GM19452 (cell line): Measurements from ENCODE around the gene GNAO1.
A peak's percentile ranks its signal among the peaks of the same experiment; 100 is the strongest.

Source experiments
- ATAC-seq: cut with Tn5 transposase; IDR thresholded peaks from one replicate; pipeline ENCODE4 v1.9.1; 2021; ENCODE audit not compliant: unreplicated experiment

The GNAO1 gene

DNA sequence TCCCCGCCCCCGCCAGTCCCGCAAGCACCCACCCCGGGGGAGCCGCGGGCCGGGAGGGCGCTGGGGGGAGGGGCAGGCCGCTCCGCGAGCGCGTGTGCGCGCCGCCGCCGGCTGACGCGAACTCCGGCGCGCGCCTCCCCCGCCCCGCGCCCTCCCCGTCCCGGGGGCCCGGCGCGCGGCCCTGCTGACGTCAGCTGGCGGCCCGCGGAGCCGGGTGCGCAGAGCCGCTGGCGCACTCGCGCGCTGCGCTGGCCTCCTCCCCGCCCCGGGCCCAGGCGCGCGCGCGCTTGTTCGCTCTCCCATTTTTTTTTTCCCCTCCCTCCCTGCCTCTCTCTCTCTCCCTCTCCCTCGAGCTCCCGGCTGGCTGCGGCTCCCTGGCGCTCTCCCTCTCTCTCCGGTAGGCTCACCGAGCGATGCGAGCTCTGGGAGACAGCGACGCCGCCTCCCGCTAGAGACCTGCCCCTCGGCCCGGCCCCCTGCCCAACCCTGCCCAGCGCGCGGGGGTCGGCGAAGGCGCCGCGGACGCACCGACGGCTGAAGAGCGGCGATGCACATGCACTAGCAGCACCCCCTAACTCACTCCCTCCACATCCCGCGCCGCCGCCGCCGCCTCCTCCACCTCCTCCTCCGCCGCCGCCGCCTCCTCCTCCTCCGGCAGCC lies at the start of gene GNAO1:
TSS of gene GNAO1 (plus strand) at position 334 of the 660 bp plus-strand sequence. CDS start 747 bp downstream, outside the sequence.
- ATAC-seq = peak; percentile 70

- no peak for ATAC-seq
These were observed 47.6 kb upstream of the GNAO1 start for GRCh38 chr16:56143666-56144065.

GRCh38 chr16:56145369-56145768 lies 45.9 kb upstream of the GNAO1 start:
- ATAC-seq = no peak

DNA sequence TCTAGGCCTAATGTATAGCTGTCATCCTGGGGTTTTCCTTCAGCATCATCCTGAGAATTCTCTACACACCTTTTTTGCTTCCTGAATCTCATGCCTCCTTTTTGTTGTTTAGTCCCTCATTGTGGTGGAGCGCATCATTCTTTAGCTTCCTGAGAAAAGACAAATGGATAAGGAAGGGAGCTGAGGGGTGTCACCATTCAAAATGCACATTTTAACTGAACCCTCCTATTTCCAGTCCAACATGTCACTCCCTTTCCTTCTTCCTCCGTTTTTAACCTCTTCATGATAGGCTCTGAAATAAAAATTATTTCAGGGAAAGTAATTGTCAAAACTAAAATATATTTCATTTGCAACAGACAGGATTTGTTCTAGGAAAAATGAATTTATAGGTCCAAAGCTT lies 39.7 kb upstream of the GNAO1 start:
- no peak for ATAC-seq

DNA sequence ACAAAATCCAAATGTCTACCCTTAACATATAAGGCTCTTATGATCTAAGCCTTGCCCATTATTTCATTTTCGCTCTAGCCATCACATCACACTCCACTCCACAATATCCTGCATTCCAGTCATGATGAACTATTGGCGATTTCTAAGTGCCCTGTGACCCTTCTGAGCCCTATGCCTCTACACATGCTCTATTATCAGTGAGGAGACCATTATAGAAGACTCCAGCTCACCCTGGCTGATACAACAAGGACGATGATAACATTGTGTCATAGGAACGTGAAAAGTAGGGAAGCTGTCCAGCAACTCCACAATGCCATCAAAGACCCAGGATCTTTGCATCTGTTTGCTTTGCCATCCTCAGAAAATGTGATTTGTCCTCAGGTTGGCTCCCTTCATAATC lies 29.6 kb upstream of the GNAO1 start:
- ATAC-seq = no peak

DNA sequence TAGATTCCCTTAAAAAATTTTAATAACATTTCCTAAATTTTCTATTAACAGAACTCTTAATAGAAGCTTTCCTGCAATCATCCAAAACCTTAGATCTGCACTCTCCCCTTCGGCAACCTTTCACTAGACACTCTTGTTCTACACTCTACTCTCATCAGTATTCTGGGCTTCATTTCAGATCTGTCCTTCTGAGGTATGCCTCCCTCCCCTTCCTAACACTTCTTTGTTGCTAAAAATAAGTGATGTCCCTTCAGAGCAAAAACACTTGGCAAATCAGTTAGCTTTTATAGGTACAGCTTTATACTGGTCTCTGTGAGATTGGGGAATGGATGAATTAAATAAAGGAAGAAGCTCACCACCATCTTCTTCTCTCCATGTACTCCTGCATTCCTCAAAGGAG lies 28.2 kb upstream of the GNAO1 start:
- no peak for ATAC-seq

- ATAC-seq = peak; percentile 92
These were observed 27.4 kb upstream of the GNAO1 start for GRCh38 chr16:56163938-56164337.

DNA sequence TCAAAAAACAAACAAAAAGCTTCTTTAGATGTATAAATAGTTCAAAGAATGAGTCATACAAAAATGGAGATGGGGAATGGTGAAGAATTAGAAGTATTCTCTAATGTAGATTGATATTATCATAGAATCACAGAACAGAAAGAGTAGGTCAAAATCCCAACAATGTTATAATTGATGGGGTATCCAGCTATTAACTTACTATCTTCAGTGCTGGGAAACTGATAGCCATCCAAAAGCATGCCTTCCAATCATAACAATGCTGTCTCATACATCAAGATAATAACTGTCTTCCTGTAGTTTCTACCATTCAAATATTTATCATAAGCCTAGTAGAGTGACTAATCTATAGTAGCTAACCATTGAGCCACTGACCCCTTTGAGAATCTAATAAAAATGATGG lies 26.7 kb upstream of the GNAO1 start:
- no peak for ATAC-seq

DNA sequence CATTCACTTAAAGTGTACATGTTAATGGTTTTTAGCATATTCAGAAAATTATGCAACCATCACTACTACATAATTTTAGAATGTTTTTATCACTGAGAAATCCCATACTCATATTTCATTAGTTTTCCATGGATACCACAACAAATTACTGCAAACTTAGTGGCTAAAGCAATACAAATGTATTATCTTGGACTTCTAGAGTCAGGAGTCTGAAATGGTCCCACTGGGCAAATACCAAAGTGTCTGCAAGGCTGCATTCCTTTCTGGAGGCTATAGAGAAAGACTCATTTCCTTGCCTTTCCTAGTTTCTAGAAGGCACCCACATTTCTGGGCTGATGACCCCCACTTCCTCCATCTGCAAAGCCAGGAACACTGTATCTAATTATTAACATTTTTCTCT lies 16.9 kb upstream of the GNAO1 start:
- no peak for ATAC-seq

GRCh38 chr16:56181401-56181800 lies 9.9 kb upstream of the GNAO1 start:
- no peak for ATAC-seq

DNA sequence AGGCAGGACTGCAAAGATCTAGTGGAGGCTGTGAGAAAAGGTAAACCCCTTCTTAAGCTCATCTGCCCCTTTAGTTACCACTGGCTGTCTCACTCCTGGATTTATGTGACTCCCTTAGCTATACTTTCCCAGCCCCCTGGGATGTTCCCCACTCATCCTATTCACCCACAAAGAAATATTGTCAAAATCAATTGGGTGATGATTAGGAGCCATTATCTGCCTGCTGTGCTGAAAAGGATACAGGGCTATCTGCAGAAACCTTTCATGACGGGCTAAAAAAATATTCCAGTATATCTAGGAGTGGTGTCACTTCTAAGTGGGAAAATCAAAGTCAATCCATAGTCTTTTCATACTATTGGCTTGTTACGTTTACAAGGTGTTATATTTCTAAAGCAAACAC lies 8.0 kb upstream of the GNAO1 start:
- ATAC-seq = no peak

GRCh38 chr16:56190048-56190676 lies 1.1 kb upstream of the GNAO1 start:
- ATAC-seq = no peak

GRCh38 chr16:56190677-56191155 lies 573 bp upstream of the GNAO1 start:
- no peak for ATAC-seq

GRCh38 chr16:56191835-56192634 lies 746 bp downstream of the GNAO1 start:
- ATAC-seq = no peak

DNA sequence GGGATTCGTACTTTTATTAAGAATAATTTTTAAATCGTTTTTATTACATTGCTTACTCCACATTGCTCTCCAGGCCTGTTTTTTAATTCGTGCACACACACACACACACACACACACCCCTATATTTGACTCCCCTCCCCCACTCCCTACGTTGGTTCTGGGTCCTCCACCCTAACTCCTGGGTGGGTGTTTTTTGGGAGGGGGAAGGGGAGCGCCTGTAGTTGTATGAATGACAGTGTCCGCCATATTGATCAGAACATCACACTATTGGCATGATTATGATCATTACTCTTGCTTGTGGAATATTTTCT lies 1.3 kb downstream of the GNAO1 start:
- ATAC-seq = no peak

DNA sequence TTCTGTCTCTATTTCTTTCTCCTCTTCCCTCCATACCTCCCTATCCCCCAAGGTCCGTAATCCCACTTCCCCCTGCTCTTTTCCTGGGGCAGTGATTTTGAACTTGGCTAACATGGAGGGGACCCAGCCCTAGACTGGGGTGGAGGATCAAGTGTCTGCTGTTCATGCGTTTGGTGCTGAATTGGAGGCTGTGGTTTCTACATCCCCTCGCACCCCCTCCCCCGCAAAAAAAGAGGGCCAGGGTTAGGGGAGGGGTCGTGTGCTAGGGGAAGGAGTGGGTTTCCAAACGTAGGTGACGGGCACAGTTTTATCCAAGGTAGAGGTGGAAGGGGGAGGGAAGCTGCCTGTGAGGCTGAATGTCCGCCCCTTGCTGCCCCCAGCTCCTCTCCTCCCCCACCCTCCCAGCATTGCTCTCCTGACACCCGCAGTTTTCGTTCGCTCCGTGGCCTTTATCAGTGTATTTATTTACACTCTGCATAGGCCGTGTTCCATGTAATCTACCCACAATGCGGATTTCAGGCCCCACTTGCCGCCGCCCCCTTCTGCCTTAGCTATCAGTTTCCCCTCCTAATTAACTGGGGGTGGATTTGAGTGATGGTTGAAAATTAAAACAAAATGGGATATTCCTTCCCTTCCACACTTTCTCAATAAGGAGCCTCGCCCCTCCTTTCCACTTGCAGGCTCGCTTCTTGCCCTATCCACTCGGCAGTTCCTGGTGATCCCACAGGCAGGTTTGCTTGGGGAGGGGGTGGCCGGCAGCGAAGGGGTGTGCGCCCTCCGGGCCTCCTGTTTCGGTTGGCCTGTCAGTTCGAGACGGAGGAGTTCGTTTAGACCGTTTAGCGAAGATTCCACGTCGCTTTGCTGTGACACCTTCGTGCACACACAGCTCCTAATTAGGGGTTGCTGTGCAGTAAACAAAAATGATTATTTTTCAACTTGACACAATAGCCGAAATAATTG lies 2.0 kb downstream of the GNAO1 start:
- ATAC-seq = no peak

DNA sequence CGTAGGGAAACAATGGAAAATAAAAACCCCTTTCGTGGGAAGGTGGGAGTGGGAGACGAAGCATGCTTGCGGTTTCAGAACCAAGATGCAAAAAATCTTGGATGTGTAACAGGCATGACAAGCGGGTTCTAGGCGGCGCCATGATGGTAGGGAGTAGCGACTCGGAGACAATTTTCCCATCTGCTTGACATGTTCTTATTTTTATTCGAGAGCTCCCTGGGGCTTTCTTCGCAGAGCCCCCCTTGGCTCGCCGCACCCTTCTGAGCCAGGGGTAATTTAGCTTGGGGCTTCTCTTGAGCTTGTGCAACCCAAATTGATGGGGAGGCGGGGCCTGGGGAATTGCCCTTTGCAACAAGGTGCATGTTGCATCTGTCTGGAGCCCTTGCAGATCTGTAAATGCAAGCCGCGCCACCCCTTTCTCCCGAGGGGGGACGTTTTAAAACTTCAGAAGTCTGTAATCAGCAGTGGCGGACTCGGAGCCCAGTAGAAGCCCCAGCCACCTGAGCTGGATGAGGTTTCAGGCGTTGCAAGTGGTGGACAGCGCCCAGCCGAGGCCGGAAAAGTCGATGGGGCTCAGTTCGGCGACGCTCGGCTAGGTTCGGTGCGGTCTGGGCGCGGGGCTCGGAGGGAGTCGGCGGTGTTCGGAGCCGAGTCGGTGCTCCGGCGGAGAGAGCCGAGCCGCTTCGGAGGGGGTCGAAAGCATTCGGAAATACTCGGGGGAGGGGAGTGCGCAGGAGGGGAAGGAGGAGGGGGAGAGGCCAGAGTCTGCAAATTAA lies 2.9 kb downstream of the GNAO1 start:
- no peak for ATAC-seq

- ATAC-seq = no peak
These were observed 3.9 kb downstream of the GNAO1 start for GRCh38 chr16:56195151-56195550.

DNA sequence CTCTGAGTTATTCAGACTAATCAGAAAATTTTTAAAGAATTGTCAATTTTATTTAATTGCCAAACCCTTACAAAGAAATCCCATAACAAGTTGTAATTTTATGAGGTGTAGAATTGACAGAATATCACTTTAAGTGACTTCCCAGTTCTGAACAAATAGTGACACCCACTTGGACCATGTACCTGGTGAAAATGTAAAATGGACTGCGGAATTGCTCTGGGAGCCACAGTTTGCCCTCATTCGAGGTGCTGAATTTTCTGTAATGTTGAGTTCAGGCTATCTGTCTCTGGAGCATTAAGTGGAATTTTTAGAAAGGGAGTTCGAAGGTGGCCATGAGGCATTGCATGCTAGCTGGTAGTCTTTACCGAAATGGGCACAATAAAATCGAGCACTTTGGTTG lies 5.1 kb downstream of the GNAO1 start:
- ATAC-seq = no peak
